Upper lobe of left lung (tissue), 6 donors: ENCODE results near the gene KLHL17. TPM values are rescaled to one million over a fixed set of nuclear protein-coding genes. Genes with fewer than 3 reads are reported as not detected.

Experiments
- ATAC-seq, 2 donors: fragments of 200-7000 bp; cut with Tn5 transposase; one replicate each; pipeline ENCODE4 v1.9.1; 2022; ENCODE audit warnings: mild to moderate bottlenecking in 2 of 2, moderate library complexity in 2 of 2; ENCODE audit not compliant: low FRiP score in 2 of 2
- DNase-seq, 2 donors: peaks; one replicate each; pipeline ENCODE4 v3.0.0-alpha.2; 2019 to 2020
- H3K27ac ChIP-seq, 4 donors: fragments of 200-600 bp; sonication (generic); one replicate each; pipeline ENCODE4 v1.5.1; 2016 to 2019
- H3K27me3 ChIP-seq, 4 donors: fragments of 200-600 bp; sonication (generic); one replicate each; pipeline ENCODE4 v1.5.1; 2017 to 2019
- H3K36me3 ChIP-seq, 4 donors: fragments of 200-600 bp; sonication (generic); one replicate each; pipeline ENCODE4 v1.5.1; 2016 to 2019
- H3K4me1 ChIP-seq, 4 donors: fragments of 200-600 bp; sonication (generic); one replicate each; pipeline ENCODE4 v1.5.1; 2018 to 2019
- H3K4me3 ChIP-seq, 4 donors: fragments of 200-600 bp; sonication (generic); one replicate each; pipeline ENCODE4 v1.5.1; 2017 to 2019; ENCODE audit warnings: mild to moderate bottlenecking in 2 of 4, moderate library complexity in 1 of 4
- H3K9me3 ChIP-seq, 4 donors: fragments of 200-600 bp; sonication (generic); one replicate each; pipeline ENCODE4 v1.5.1; 2018 to 2019
- CTCF ChIP-seq, 6 experiments: fragments of 450-650 bp in 4 of 6; fragments of 200-600 bp in 2 of 6; sonication (generic) in 2 of 6; IDR thresholded peaks; one replicate each; pipeline ENCODE4 v1.5.1; 2016 to 2019; ENCODE audit warnings: antibody characterized with exemption in 6 of 6
- EP300 ChIP-seq, 4 donors: sonication (generic); formaldehyde crosslinking; IDR thresholded peaks; one replicate each; pipeline ENCODE4 v1.5.1; 2017; ENCODE audit warnings: antibody characterized with exemption in 4 of 4, control low read depth in 2 of 4
- POLR2A ChIP-seq, 4 donors: fragments of 450-650 bp; IDR thresholded peaks; one replicate each; pipeline ENCODE4 v1.5.1; 2016 to 2017; ENCODE audit warnings: antibody characterized with exemption in 4 of 4, mild to moderate bottlenecking in 2 of 4
- POLR2AphosphoS5 ChIP-seq, 2 donors: sonication (generic); formaldehyde crosslinking; IDR thresholded peaks; one replicate each; pipeline ENCODE4 v1.5.1; 2017; ENCODE audit warnings: antibody characterized with exemption in 2 of 2
- WGBS, 2 donors: methylation state at CpG; one replicate each; pipeline ENCODE4 v1.1.5; 2017 to 2018; 5-methylcytosine and 5-hydroxymethylcytosine counted together
- total RNA-seq, 6 donors: library from RNA; depleted of rRNA in 4 of 6; stranded (reverse); fragments of >200 nt in 4 of 6; gene quantifications; one replicate each; pipeline versions ENCODE4 v1.1.0 to v1.2.1, GENCODE V29; 2016 to 2021
- donor health status: DM: no; HTN: no; CAD: no; lungs with moderate emphysema.
- donor health status: DM: no; HTN: yes; CAD: no; lungs with severe emphysema.

KLHL17 gene
- total RNA-seq: 10 to 100 TPM in 4 of 6 donors, 1 to 10 TPM in 2; 4.7 to 45.1 (median 16.5) TPM

GRCh38 chr1:960363-961131 lies at the start of gene KLHL17:
KLHL17 (plus strand) TSS chr1:960584; CDS start chr1:960694, 110 bp downstream.
- Histone ChIP-seq H3K9me3 (no peaks in the 10 kb centered on the region), H3K36me3 (peaks cover 0 to 32% (median 22%) of the 10 kb centered on the region in 4 donors), H3K4me1 (peaks cover 29 to 48% (median 29%) of the 10 kb centered on the region in 4 donors), H3K27me3 (no peaks in the 10 kb centered on the region), H3K4me3 (peak within 1 kb of the TSS; percentile 83 to 100 (median 92)), H3K27ac (peak within 1 kb of the TSS in 1 of 4 donors; percentile 78)
- peak in 1 of 4 donors; percentile 29 for TF ChIP-seq POLR2A (IDR thresholded peaks at IDR 0.05)
- no peak for TF ChIP-seq POLR2AphosphoS5 (IDR thresholded peaks at IDR 0.05)
- TF ChIP-seq CTCF (IDR thresholded peaks at IDR 0.05): peak in 1 of 6 experiments; percentile 16
- ATAC-seq (peak in 1 of 2 donors; percentile 84), DNase-seq (peak; percentile 76 to 97)
- 0 to 3% methylated on average over 19 to 33 of the region's 109 CpGs for WGBS, 2 donors

GRCh38 chr1:910881-911721 lies 49.3 kb upstream of the KLHL17 start:
- H3K9me3 ChIP-seq: no peaks in the 10 kb centered on the region
- ATAC-seq: no peak
- H3K36me3 ChIP-seq: no peaks in the 10 kb centered on the region
- H3K27me3 ChIP-seq: peaks cover 0 to 17% (median 7%) of the 10 kb centered on the region in 4 donors
- peaks cover 12 to 22% (median 16%) of the 10 kb centered on the region in 4 donors for H3K4me1 ChIP-seq
- no peak overlapping the region for H3K27ac ChIP-seq
- no peak for TF ChIP-seq CTCF (IDR thresholded peaks at IDR 0.05)
- TF ChIP-seq POLR2A (IDR thresholded peaks at IDR 0.05): no peak
- TF ChIP-seq EP300 (IDR thresholded peaks at IDR 0.05): no peak
- no peak for TF ChIP-seq POLR2AphosphoS5 (IDR thresholded peaks at IDR 0.05)
- WGBS, 2 donors: 70 to 72% methylated on average over 19 to 25 of the region's 25 CpGs
- DNase-seq: peak; percentile 10 to 59
- no peak overlapping the region for H3K4me3 ChIP-seq

DNA sequence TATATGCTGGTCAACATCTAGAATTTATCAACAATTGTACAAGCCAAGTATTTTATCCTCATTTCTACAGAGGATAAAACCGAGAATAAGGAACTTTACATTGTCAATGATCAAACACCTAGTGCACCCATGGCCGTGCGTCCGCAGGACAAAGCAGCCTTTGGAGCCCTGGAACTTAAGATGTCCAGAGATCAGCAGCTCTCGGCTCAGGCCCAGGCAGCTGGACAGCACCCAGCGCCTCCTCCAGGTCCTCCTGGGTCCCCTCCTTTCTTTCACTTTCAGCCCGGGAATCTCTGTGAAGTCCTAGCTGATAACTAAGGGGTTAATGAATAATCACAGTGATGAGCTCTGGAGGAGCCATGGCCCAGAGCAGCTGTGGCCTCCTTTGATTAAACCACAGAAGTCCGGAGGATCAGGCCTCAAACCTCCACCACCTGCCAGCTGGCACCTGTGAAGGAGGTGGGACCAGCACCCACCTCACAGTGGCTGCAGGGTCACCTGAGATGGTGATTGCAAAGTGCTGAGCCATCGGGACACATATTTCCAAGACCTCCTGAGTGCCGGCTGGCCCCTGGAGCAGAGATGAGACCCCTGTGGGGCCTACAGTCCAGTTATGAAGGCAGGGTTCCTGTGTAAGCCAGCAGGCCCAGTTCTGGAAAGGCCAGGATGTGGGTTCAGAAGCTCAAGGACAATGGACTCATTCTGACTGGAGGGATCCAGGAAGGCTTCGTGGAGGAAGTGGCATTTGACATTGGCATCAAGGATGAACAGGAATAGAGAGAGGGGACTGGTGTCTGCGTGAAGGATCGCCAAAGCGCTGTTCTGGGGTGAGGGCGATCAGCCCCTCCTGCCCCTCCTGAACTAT lies 48.3 kb upstream of the KLHL17 start:
- H3K4me1 ChIP-seq: peaks cover 1 to 21% (median 8%) of the 10 kb centered on the region in 4 donors
- DNase-seq (peak; percentile 13 to 17), ATAC-seq (no peak)
- TF ChIP-seq POLR2A (IDR thresholded peaks at IDR 0.05) (no peak), CTCF (IDR thresholded peaks at IDR 0.05) (no peak), POLR2AphosphoS5 (IDR thresholded peaks at IDR 0.05) (no peak), EP300 (IDR thresholded peaks at IDR 0.05) (no peak)
- WGBS, 2 donors: 63% methylated on average over 14 to 15 of the region's 15 CpGs
- no peaks in the 10 kb centered on the region for H3K9me3 ChIP-seq
- no peaks in the 10 kb centered on the region for H3K36me3 ChIP-seq
- no peak overlapping the region for H3K27ac ChIP-seq
- H3K27me3 ChIP-seq: peaks cover 0 to 21% (median 7%) of the 10 kb centered on the region in 4 donors
- H3K4me3 ChIP-seq: no peak overlapping the region

- ATAC-seq: peak in 1 of 2 donors; percentile 16
- peak in 1 of 2 donors; percentile 64 for DNase-seq
- TF ChIP-seq CTCF (IDR thresholded peaks at IDR 0.05) (peak in 1 of 6 experiments; percentile 29), POLR2A (IDR thresholded peaks at IDR 0.05) (no peak), POLR2AphosphoS5 (IDR thresholded peaks at IDR 0.05) (no peak)
- Histone ChIP-seq H3K27ac (no peak overlapping the region), H3K4me3 (no peak overlapping the region), H3K36me3 (no peaks in the 10 kb centered on the region), H3K9me3 (no peaks in the 10 kb centered on the region), H3K4me1 (peaks cover 0 to 20% (median 8%) of the 10 kb centered on the region in 4 donors), H3K27me3 (peaks cover 0 to 21% (median 8%) of the 10 kb centered on the region in 4 donors)
- 50 to 54% methylated on average over 22 of the region's 24 CpGs for WGBS, 2 donors
These were observed 47.6 kb upstream of the KLHL17 start for GRCh38 chr1:912740-913301.
